Limb (tissue), 2 donors: ENCODE data around the gene LRP1B.

ENCODE experiments used
- DNase-seq, 2 donors: peaks; one replicate each; pipeline ENCODE4 v3.0.0-alpha.2; 2016; ENCODE audit errors: extremely low spot score in 2 of 2

Gene LRP1B

DNA sequence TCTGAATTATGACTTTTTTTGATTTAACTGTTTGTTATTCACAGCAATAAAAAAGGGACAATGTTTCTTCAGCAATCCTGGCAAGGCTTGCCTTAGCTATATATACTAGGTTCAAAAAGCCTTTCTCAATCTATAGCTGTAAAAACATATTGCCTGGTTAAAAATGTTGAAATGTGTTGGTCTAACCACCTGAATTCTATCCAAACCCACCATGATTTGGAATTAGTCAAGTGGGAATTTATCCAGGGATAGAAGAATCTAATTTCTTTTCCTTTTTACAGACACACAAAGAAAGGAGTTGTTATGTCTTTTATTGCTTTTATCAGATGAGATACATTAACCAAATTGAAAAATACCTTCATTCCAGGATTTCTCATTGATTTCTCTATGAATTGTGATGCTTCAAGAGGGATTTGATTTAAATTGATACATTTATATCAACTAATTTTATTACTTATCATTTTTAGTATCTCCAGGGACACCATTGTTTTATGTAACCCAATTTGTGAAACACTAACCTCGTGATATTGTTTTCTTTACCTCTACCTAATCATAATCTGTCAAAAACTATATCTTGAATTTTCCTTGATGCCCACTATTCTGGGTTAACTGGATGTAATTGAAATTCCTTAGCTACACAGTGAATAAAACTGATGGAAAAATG is 88.1 kb downstream of the LRP1B start:
- DNase-seq: no peak

DNA sequence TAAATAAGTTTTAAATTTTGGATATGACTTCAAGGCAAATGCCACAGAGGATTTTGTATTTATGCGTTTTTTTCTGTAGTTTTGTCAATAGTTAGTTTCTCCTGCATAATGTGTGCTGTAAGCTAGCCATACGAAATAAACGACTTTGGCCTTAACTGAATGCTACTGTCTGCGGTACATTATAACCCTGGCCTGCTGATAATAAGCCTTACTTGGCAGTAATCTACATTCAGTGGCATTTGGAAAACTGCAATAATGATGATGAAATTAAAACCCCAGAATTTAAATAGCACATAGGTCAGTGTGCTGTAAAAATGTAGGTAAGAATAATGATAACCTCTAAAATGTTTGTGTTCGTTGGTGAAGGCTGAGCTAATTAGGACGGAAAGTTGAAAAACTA is 88.8 kb downstream of the LRP1B start:
- DNase-seq: no peak

DNA sequence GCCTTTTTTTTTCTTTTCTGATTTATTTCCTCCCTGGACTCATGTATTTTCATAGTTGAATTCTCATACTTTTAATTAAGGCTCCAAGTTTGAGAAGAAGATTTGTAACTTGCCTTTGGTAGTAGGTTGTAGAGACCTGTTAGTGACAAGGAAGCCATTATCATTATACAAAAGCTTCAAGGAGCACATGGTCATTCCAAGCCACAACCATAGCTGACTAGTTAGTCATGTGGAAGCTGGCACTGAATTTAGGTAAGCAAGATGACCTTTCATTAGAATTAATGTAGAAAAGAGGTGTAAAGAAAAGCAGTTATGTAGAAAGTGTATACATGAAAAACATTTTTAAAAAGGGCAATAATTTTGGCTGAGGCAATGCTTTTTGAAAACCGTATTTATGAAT is 89.7 kb downstream of the LRP1B start:
- no peak for DNase-seq

DNA sequence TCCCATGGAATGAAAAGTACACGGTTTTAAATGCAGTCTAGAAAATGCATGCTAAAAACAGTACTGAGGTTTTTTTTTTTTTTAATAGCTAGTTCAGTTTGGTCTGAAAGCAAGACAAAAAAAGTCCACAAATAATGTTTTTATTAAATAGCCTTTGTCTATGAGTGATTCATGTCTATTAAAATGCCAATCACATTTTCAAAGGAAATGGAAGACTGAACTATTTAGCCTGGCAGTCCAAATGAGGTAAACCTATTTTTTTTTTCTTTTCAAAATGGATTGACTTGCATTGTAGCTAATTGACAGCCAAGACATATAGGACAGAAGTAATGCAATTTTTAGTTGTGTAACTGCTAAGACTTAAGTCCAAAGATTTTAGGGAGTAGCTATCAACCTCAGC is 90.3 kb downstream of the LRP1B start:
- no peak for DNase-seq

DNA sequence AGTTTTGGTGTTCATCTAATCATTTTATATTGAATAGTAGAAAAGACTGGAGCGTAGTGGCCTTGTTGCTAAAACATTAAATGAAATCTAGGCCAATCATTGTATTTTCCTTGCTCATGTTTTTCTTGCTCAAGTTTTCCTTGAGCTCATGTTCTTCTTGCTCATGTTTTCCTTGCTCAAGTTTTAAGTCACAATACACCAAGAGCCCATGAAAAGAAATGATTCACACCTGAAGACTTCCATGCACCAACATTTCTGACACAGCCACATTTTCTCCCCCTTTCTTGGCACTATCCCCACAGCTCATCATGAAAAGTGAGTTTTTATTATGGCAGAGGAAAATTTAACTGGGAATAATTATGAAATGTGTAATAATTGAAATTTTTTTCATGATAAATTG is 92.0 kb downstream of the LRP1B start:
- no peak for DNase-seq

DNA sequence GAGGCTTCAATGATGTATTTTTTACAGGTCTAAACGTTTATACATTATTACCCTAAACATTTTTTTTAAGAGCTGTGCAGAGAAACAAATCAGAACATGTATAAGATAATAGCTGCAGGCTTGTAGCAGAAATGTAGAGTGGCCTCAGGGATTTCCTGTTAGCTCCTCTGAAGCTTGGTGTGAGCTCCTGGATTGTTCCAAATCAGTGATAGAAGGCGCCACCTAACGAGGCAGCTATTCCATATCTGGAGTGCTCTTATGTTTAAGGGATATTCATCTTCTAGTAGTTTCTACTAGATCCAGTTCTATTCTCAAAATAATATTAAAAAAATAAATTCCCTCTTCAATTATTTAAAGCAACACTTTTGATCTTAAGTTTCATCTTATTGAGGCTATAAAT is 93.1 kb downstream of the LRP1B start:
- DNase-seq: no peak

DNA sequence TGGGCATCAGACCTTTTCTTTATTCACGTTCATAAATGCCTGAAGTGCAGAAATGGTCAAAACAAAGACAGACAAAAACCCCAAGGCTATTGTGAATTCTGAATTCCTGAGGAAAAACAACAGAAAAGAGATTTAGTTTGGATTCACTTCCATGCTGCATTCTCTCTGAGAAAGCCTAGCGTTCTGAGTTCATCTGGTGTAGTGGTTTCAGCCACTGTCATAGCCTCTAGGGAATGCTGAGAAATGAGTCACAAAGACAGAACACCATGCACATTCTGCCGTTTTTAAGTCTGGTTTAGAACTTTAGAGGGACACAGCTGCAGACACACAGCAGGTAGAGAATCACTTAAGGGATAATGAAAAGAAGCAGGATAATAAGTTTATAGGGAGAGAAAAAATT is 93.8 kb downstream of the LRP1B start:
- no peak for DNase-seq

DNA sequence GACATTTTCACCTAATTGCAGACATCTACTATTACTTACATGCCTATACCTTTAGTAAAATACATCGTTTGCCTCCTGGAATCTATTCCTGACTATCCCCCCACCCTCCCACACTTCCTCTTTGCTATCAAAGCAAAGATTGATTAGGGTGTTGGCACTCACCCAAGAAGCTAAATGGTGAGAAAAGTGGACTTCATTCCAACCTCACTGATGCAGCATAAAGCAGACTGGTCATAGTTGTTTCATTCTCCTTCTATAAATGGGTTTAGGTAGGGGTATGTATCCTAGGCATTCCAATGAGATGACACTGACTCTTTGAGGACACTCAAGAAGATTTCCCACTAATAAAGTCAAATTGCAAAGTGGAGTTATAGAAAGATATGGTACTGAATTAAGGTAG is 97.4 kb downstream of the LRP1B start:
- DNase-seq: no peak

DNA sequence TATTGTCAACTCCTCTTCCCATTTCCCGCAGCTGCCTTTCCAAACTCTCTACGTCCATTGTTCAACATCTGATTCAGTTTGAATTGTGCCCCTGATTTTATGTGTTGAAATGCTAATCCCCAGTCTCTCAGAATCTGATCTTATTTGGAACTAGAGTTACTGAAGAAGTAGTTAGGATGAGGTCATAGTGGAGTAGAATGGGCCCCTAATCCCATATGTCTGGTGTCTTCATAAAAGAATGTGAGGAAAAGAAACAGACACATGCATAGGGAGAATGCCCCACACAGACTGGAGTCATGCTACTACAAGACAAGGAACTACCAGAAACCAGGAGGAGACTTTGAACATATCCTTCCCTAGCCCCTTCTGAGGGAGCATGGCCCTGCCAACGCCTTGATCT is 99.2 kb downstream of the LRP1B start:
- DNase-seq: no peak

DNA sequence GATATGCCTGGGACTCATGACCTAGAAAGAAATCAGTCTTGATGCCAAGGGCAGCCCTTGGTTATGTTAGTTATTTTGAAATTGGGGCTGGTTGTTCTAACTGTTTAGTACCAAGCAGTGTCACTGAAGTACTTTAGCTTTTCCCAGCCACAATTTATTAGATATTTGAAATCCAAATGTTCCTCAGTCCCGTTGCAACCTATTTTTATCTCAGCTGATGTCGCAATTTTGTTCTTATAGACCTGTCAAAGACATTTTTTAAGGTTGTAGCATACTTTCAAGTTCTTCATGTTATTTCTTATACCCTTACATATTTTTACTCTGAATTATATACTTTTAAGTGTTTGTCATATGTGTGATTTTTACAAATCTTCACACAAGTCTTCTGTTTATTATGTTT is 100.1 kb downstream of the LRP1B start:
- DNase-seq: no peak

DNA sequence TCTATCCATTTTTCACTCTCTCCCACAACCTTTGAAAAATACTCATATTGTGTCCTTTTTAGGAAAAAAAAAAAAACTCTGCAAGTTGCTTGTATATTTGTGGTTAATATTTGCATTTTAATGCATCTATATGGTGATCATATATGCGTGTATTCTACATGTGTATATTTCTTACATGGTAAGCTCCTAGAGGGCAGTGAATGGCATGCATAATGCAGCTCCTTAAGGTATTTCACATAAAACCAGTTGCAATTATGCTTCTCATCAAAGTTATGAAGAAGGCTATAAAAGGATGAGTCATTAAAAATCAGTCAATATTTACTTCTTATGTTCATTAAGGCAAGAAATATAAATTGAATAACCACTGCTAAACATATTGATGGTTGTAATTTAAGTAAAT is 100.8 kb downstream of the LRP1B start:
- no peak for DNase-seq

DNA sequence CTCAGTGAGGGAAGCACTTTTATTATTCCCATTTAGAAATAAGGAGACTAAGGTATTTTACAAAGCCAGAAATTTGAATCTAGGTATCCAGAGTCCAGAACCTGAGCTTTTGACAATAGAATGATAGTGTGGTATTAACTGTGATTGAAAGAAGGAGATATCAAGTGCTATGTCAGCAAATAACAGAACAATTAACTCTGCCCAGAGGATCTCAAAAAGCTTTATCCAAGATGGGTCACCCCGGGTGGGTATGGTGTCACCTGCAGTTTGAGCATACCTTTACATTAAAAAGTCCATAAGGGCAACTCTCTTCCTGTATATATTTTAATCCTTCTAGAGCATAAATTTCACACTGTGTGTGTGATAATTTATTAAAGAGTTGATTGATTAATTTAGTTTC is 105.4 kb downstream of the LRP1B start:
- DNase-seq: no peak

DNA sequence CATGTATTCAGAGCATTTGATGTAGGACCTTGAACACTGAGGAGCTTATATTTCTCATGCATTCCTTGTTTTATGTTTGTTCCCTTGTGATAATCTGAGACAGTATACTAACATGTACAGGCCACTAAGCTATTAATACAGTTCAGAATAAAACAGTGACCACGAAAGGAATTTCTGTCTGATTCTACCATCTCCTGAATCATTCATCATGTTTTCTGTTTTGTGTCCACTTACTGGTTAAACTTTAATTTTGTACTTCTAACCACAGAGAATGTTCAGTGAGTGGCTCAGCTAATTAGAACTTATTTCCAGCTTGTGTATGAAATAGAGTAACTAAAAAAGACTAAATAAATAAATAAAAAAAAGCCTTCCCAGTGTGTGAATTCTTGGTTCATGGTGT is 110.4 kb downstream of the LRP1B start:
- DNase-seq: no peak

DNA sequence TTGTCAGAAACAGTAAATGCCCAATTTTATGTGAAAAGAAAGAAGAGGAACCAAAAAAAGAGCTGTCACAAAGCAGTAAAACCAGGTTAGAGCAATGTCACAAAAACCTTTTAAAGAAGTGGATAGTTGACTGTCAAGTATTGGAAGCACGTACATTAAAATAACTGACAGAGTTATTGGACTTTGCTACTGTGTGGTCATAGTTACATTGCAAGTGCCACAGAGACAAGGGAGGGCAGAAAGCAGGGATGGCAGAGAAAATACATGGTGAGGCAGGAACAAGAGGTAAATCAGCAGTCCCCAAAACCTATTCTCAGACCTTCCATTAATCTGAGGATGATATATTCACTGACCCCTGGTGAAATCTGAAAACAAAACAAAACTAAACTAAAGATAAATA is 116.3 kb downstream of the LRP1B start:
- DNase-seq: no peak

DNA sequence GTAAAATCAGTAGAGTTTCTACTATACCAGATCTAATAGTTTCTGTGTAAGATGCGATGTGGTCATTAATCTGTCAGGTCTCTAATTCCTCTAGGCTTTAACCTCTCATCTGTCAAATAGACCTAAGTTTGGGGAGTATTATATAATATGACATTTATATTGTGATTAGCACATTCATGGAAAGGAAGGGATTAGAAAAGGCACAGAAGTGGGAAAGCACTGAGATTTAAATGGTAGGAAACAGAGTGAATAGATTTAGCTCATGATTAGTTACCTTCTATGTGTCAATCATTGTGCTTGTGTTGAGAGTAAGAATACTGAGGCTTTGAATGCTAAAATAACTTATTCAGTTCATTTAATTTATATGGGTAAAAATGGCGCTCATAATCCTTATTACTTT is 118.0 kb downstream of the LRP1B start:
- DNase-seq: no peak

DNA sequence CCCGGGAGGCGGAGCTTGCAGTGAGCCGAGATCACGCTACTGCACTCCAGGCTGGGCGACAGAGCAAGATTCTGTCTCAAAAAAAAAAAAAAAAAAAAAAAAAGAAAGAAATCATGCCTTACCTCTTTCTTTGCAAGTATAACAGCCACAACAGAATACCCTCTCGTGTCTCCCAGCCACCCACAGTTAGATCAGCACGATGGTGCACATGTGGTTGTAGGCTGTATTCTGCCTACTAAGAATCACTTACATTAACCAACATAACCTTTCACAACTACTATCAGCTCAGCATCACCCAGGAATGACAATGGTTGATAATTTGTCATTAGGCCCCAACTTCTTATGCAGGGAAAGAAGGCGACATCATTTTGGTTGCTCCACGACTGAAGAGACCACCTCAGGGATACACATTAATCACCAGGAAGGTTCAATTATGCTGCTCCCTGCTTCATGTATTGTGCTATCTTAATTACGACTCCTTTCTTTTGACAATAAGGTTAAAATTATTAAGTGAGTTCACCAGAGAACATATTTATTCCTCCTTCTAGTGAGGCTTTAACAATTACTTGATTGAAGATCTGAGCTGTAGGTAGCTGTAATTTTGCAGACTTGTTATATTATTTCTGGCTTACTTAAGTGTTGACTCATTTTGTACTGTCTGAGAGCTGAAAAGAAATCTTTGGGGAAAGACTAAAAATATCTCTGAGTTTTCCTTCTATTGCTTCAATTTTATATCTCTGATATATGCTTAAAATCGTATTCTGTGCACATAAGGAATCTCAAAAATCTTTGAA is 120.1 kb downstream of the LRP1B start:
- no peak for DNase-seq

DNA sequence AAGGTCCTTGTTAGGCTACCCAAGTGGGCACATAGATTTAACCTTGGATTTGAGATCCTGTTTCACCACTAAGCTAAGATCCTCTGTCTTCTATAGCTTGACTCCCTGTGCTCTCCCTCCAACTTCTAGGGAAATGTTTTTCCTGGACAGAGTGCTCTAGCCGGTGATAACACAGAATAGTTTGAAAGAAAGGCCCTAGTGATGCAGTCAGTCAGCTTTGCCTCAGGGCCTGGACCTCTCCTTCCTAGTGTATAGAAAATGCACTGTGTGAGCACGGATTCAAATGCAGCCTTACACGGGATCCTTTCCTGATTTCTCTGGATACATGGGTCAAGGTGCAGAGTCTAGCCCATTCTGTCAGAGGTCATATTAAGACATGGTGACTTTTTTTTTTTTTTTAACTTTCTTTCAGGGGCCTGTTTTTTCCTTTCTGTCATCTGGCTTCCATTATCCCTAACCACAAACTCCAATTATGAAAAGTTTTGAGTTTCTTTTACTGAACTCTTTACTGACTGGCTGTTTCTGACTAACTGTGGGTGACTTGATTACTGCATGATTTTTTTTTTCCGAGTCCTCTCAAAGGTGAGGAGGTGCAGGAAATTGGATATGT is 122.6 kb downstream of the LRP1B start:
- no peak for DNase-seq

DNA sequence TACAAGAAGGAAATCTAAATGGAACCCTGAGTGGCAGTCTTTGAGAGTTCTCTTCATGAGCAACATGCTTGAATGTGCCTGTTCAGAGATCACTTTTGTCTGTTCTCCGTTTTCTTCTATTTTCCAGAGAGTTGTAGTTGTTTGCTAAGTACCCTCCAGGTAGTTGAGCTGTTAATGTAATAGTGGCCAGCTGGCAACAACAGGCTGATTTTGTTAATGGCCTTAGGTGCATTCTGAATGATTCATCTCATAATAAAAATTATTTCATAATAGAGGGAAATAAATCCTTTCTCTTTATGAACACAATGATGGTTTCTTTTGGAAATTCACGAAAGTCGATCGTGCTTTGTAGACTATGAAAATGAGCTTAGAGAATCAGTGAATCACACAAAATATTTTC is 136.8 kb downstream of the LRP1B start:
- no peak for DNase-seq

DNA sequence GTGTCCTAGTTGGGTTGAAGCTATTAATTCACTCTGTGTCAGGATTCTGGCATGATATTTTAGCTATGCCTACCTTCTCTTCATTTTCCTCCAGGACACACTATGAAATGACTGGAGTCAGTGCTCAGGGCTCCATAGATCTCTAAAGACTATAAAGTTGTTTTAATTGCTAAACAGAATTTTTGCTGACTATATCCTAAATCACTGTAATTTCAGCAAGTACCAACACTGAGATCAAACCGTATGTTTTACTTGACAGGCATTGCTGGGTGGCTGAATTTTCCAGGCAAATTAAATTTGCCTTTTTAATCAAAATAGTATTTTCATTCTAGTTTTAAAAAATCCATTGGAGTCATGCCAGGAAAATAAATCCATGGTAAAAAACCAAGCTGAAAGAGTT is 138.1 kb downstream of the LRP1B start:
- no peak for DNase-seq

DNA sequence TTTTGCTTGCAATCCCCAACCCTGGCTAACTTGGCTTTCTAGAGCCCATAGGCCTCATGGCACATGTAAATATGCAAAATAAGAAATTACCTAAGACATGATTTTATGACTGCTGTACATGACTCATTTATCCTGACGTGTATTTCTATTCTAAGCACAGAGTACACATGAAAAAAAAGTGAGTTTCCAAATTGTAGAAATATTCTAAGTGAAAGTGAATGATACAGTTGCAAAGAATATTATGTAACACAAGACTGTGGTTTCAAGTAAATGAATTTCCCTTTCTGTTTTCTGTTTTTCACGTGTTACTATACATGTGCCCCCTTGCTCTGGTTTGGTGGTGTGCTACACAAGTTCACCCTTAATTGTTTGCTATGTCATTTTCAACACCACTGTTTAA is 162.4 kb downstream of the LRP1B start:
- DNase-seq: no peak

DNA sequence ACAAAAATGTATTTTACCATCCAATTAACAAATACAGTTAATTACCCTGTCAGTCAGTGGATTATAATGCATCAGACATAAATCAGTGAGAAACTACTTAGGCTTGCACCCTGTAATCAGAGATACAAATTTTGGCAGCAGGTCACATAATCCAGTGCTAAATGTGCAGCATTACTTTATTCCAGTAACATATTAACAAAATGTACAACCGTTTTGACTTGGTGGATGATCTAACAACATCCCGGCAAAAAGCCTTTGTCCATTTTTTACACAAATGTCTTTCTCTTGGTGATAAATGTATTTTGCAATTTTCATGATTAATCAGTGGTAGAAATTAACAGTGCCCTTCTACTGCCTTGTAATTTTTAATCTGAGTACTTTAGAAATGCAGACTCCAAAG is 162.8 kb downstream of the LRP1B start:
- DNase-seq: no peak

DNA sequence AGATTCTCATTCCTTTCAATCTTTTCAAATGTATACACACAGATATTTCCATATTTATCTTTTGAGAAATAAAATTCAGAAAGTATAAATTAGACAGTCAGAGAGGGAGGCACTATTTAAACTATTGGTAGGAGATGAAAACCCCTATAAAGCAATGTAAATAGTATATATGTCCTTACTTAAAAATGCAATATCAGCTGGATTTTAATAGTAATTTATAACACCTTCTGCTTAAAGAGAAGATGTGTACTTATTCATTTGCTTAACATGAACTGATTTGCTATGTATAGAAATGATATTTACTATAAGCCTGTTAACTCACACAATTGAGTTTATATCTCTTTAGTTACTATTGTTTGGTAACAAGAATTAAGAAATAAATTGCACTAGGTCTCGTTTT is 163.3 kb downstream of the LRP1B start:
- no peak for DNase-seq

DNA sequence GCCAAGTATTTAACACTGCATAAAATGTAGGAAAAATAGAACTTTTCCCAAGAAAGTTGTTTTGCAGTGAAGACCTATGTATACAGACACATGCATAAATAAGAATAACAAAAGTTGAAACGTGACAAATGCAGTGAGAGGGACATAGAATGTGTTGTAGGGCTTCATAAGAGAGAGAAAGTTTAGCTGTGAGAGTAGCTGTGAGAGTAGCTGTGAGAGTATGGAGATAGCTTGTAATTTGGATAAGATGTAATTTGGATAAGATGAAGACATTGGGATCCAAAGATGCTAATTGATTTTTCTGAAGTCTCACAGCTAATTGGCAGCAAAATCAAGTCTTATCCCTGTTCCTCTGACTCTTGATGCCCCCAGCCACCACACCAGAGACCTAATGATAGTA is 170.9 kb downstream of the LRP1B start:
- DNase-seq: no peak
